ENCODE data around the gene DUSP15.
A peak's percentile ranks its signal among the peaks of the same experiment; 100 is the strongest.

DUSP15 gene

GRCh38 chr20:31897541-31897940 is 27.2 kb upstream of the DUSP15 start:
- DNase-seq = no peak
- no CpG with 5 or more reads among the region's 9 CpGs for WGBS (ENCODE audit: extremely low coverage, insufficient coverage, insufficient read length)

GRCh38 chr20:31896049-31896448 is 25.7 kb upstream of the DUSP15 start:
- no CpG with 5 or more reads among the region's 9 CpGs for WGBS (ENCODE audit: extremely low coverage, insufficient coverage, insufficient read length)
- Histone ChIP-seq H3K27ac (ENCODE audit: low read depth, low read length) (no peak overlapping the region), H3K79me2 (ENCODE audit: control insufficient read depth, insufficient read depth, low read length, poor library complexity) (no peaks in the 10 kb centered on the region), H3K9ac (ENCODE audit: low read length) (no peak overlapping the region), H4K91ac (ENCODE audit: low read depth, low read length) (no peak overlapping the region), H2AFZ (ENCODE audit: insufficient read depth, low read length, poor library complexity) (no peak overlapping the region), H3K14ac (ENCODE audit: low read length) (no peak overlapping the region), H2BK12ac (ENCODE audit: low read length) (no peak overlapping the region), H3K79me1 (ENCODE audit: low read length) (no peaks in the 10 kb centered on the region), H2AK5ac (ENCODE audit: low read length) (no peak overlapping the region), H4K12ac (ENCODE audit: low read depth, low read length) (no peak overlapping the region), H3K4ac (ENCODE audit: low read depth, low read length) (no peak overlapping the region), H2BK5ac (ENCODE audit: low read depth, low read length, poor library complexity) (no peak overlapping the region), H2BK120ac (ENCODE audit: insufficient read depth, low read length, poor library complexity) (no peak overlapping the region), H4K8ac (ENCODE audit: low read depth, low read length) (no peak overlapping the region), H3K4me1 (ENCODE audit: control insufficient read depth in 1 of 2, insufficient read depth in 2 of 2, low read length in 2 of 2) (no peaks in the 10 kb centered on the region), H3K23ac (ENCODE audit: low read length) (no peak overlapping the region), H3K36me3 (ENCODE audit: control insufficient read depth in 1 of 2, insufficient read depth in 2 of 2, low read length in 2 of 2) (no peaks in the 10 kb centered on the region), H3K27me3 (ENCODE audit: insufficient read depth, low read length) (no peaks in the 10 kb centered on the region), H3K4me3 (ENCODE audit: low read depth, low read length) (no peak overlapping the region), H3K9me3 (ENCODE audit: insufficient read depth, low read depth, low read length) (no peaks in the 10 kb centered on the region), H3K4me2 (ENCODE audit: low read length) (no peak overlapping the region), H3K18ac (ENCODE audit: low read length) (no peak overlapping the region)
- no peak for DNase-seq

More at GRCh38 chr20:31897541-31897940, 27.2 kb upstream of the DUSP15 start:
- Histone ChIP-seq H2BK5ac (ENCODE audit: low read depth, low read length, poor library complexity) (no peak overlapping the region), H3K36me3 (ENCODE audit: control insufficient read depth in 1 of 2, insufficient read depth in 2 of 2, low read length in 2 of 2) (no peaks in the 10 kb centered on the region), H3K27ac (ENCODE audit: low read depth, low read length) (no peak overlapping the region), H3K4me3 (ENCODE audit: low read depth, low read length) (no peak overlapping the region), H3K4ac (ENCODE audit: low read depth, low read length) (no peak overlapping the region), H3K23ac (ENCODE audit: low read length) (no peak overlapping the region), H3K14ac (ENCODE audit: low read length) (no peak overlapping the region), H2AFZ (ENCODE audit: insufficient read depth, low read length, poor library complexity) (no peak overlapping the region), H3K4me2 (ENCODE audit: low read length) (no peak overlapping the region), H2BK120ac (ENCODE audit: insufficient read depth, low read length, poor library complexity) (no peak overlapping the region), H3K9me3 (ENCODE audit: insufficient read depth, low read depth, low read length) (no peaks in the 10 kb centered on the region), H4K91ac (ENCODE audit: low read depth, low read length) (no peak overlapping the region), H2BK12ac (ENCODE audit: low read length) (no peak overlapping the region), H3K9ac (ENCODE audit: low read length) (no peak overlapping the region), H3K79me2 (ENCODE audit: control insufficient read depth, insufficient read depth, low read length, poor library complexity) (no peaks in the 10 kb centered on the region), H3K79me1 (ENCODE audit: low read length) (no peaks in the 10 kb centered on the region), H4K8ac (ENCODE audit: low read depth, low read length) (no peak overlapping the region), H3K4me1 (ENCODE audit: control insufficient read depth in 1 of 2, insufficient read depth in 2 of 2, low read length in 2 of 2) (no peaks in the 10 kb centered on the region), H3K18ac (ENCODE audit: low read length) (no peak overlapping the region), H4K12ac (ENCODE audit: low read depth, low read length) (no peak overlapping the region), H2AK5ac (ENCODE audit: low read length) (no peak overlapping the region), H3K27me3 (ENCODE audit: insufficient read depth, low read length) (no peaks in the 10 kb centered on the region)

- Histone ChIP-seq H2BK120ac (ENCODE audit: insufficient read depth, low read length, poor library complexity) (no peak overlapping the region), H3K36me3 (ENCODE audit: control insufficient read depth in 1 of 2, insufficient read depth in 2 of 2, low read length in 2 of 2) (no peaks in the 10 kb centered on the region), H3K79me1 (ENCODE audit: low read length) (no peaks in the 10 kb centered on the region), H4K91ac (ENCODE audit: low read depth, low read length) (no peak overlapping the region), H3K27me3 (ENCODE audit: insufficient read depth, low read length) (no peaks in the 10 kb centered on the region), H3K4me2 (ENCODE audit: low read length) (no peak overlapping the region), H3K27ac (ENCODE audit: low read depth, low read length) (no peak overlapping the region), H4K12ac (ENCODE audit: low read depth, low read length) (no peak overlapping the region), H3K9me3 (ENCODE audit: insufficient read depth, low read depth, low read length) (no peaks in the 10 kb centered on the region), H3K4ac (ENCODE audit: low read depth, low read length) (no peak overlapping the region), H3K4me1 (ENCODE audit: control insufficient read depth in 1 of 2, insufficient read depth in 2 of 2, low read length in 2 of 2) (no peaks in the 10 kb centered on the region), H3K4me3 (ENCODE audit: low read depth, low read length) (no peak overlapping the region), H2AFZ (ENCODE audit: insufficient read depth, low read length, poor library complexity) (no peak overlapping the region), H2AK5ac (ENCODE audit: low read length) (no peak overlapping the region), H3K23ac (ENCODE audit: low read length) (no peak overlapping the region), H3K14ac (ENCODE audit: low read length) (no peak overlapping the region), H2BK12ac (ENCODE audit: low read length) (no peak overlapping the region), H3K79me2 (ENCODE audit: control insufficient read depth, insufficient read depth, low read length, poor library complexity) (no peaks in the 10 kb centered on the region), H3K18ac (ENCODE audit: low read length) (no peak overlapping the region), H2BK5ac (ENCODE audit: low read depth, low read length, poor library complexity) (no peak overlapping the region), H4K8ac (ENCODE audit: low read depth, low read length) (no peak overlapping the region), H3K9ac (ENCODE audit: low read length) (no peak overlapping the region)
- no CpG with 5 or more reads among the region's 8 CpGs for WGBS (ENCODE audit: extremely low coverage, insufficient coverage, insufficient read length)
- peak; percentile 40 to 49 for DNase-seq
Measured at GRCh38 chr20:31894980-31895675, 24.8 kb upstream of the DUSP15 start.

- no peak overlapping the region for H3K23ac ChIP-seq (ENCODE audit: low read length)
- H2BK120ac ChIP-seq (ENCODE audit: insufficient read depth, low read length, poor library complexity) = no peak overlapping the region
- no peak overlapping the region for H2AK5ac ChIP-seq (ENCODE audit: low read length)
- H3K36me3 ChIP-seq (ENCODE audit: control insufficient read depth in 1 of 2, insufficient read depth in 2 of 2, low read length in 2 of 2) = no peaks in the 10 kb centered on the region
- no peak overlapping the region for H4K12ac ChIP-seq (ENCODE audit: low read depth, low read length)
- no peaks in the 10 kb centered on the region for H3K27me3 ChIP-seq (ENCODE audit: insufficient read depth, low read length)
- H3K9me3 ChIP-seq (ENCODE audit: insufficient read depth, low read depth, low read length) = no peaks in the 10 kb centered on the region
- H2BK5ac ChIP-seq (ENCODE audit: low read depth, low read length, poor library complexity) = no peak overlapping the region
- no peak overlapping the region for H2AFZ ChIP-seq (ENCODE audit: insufficient read depth, low read length, poor library complexity)
- no peak overlapping the region for H4K91ac ChIP-seq (ENCODE audit: low read depth, low read length)
- WGBS (ENCODE audit: extremely low coverage, insufficient coverage, insufficient read length) = no CpG with 5 or more reads among the region's 8 CpGs
- no peak overlapping the region for H2BK12ac ChIP-seq (ENCODE audit: low read length)
- no peak overlapping the region for H3K14ac ChIP-seq (ENCODE audit: low read length)
- no peak for DNase-seq
- H3K9ac ChIP-seq (ENCODE audit: low read length) = no peak overlapping the region
- no peak overlapping the region for H3K27ac ChIP-seq (ENCODE audit: low read depth, low read length)
- no peaks in the 10 kb centered on the region for H3K79me1 ChIP-seq (ENCODE audit: low read length)
- no peak overlapping the region for H3K4me2 ChIP-seq (ENCODE audit: low read length)
- H3K18ac ChIP-seq (ENCODE audit: low read length) = no peak overlapping the region
- no peak overlapping the region for H3K4me3 ChIP-seq (ENCODE audit: low read depth, low read length)
- no peaks in the 10 kb centered on the region for H3K79me2 ChIP-seq (ENCODE audit: control insufficient read depth, insufficient read depth, low read length, poor library complexity)
- no peak overlapping the region for H3K4ac ChIP-seq (ENCODE audit: low read depth, low read length)
- no peaks in the 10 kb centered on the region for H3K4me1 ChIP-seq (ENCODE audit: control insufficient read depth in 1 of 2, insufficient read depth in 2 of 2, low read length in 2 of 2)
- no peak overlapping the region for H4K8ac ChIP-seq (ENCODE audit: low read depth, low read length)
Measured at GRCh38 chr20:31890646-31891045, 20.3 kb upstream of the DUSP15 start.

All from trophoblast cell (in vitro differentiated cells and primary cell).